Activated T-cell treated with anti-CD3 and anti-CD28 coated beads, Interleukin-2, amount 50 U/mL, for 24 hours (primary cell): Measurements from ENCODE around the gene TTC39A.
"Not testable (repeated sequence)": the region's sequence is repeated elsewhere in the genome, so short reads cannot be mapped to it uniquely, and the experiment has no call there.

Experiments used
- DNase-seq: peaks from one replicate; pipeline ENCODE4 v3.0.0-alpha.2; 2020
- H3K27ac Mint-ChIP-seq: 2 replicates; pipeline ENCODE4 v1.8.0; 2020; ENCODE audit warnings: mild to moderate bottlenecking, mixed read lengths
- H3K27me3 Mint-ChIP-seq: 2 replicates; pipeline ENCODE4 v1.8.0; 2020; ENCODE audit warnings: mixed read lengths
- H3K36me3 Mint-ChIP-seq: 2 replicates; pipeline ENCODE4 v1.8.0; 2020; ENCODE audit warnings: low read depth, mixed read lengths
- H3K4me1 Mint-ChIP-seq: 2 replicates; pipeline ENCODE4 v1.8.0; 2020; ENCODE audit warnings: low read depth, mixed read lengths
- H3K4me3 Mint-ChIP-seq: 2 replicates; pipeline ENCODE4 v1.8.0; 2020; ENCODE audit warnings: mild to moderate bottlenecking, moderate library complexity, mixed read lengths
- H3K9me3 Mint-ChIP-seq: 2 replicates; pipeline ENCODE4 v1.8.0; 2020; ENCODE audit warnings: mixed read lengths

The TTC39A gene

GRCh38 chr1:51263147-51263877 lies 67.0 kb downstream of the TTC39A start:
- H3K4me3 Mint-ChIP-seq = no peak overlapping the region
- H3K27me3 Mint-ChIP-seq = no peaks in the 10 kb centered on the region
- DNase-seq = no peak
- H3K36me3 Mint-ChIP-seq = peaks cover 3% of the 10 kb centered on the region
- H3K9me3 Mint-ChIP-seq = no peaks in the 10 kb centered on the region
- peak overlapping the region; percentile 1 for H3K27ac Mint-ChIP-seq
- H3K4me1 Mint-ChIP-seq = peaks cover 80% of the 10 kb centered on the region

GRCh38 chr1:51255331-51255730 lies 75.0 kb downstream of the TTC39A start:
- no peak overlapping the region for H3K27ac Mint-ChIP-seq
- H3K36me3 Mint-ChIP-seq = peaks cover 3% of the 10 kb centered on the region
- H3K9me3 Mint-ChIP-seq = no peaks in the 10 kb centered on the region
- DNase-seq = no peak
- no peaks in the 10 kb centered on the region for H3K27me3 Mint-ChIP-seq
- H3K4me1 Mint-ChIP-seq = peaks cover 51% of the 10 kb centered on the region
- H3K4me3 Mint-ChIP-seq = no peak overlapping the region

GRCh38 chr1:51253691-51254090 lies 76.7 kb downstream of the TTC39A start:
- H3K27me3 Mint-ChIP-seq = no peaks in the 10 kb centered on the region
- no peak for DNase-seq
- H3K9me3 Mint-ChIP-seq = no peaks in the 10 kb centered on the region
- H3K4me1 Mint-ChIP-seq = peaks cover 42% of the 10 kb centered on the region
- H3K36me3 Mint-ChIP-seq = peaks cover 3% of the 10 kb centered on the region
- H3K4me3 Mint-ChIP-seq = no peak overlapping the region
- H3K27ac Mint-ChIP-seq = no peak overlapping the region

- H3K27ac Mint-ChIP-seq = no peak overlapping the region
- H3K36me3 Mint-ChIP-seq = peaks cover 3% of the 10 kb centered on the region
- no peak for DNase-seq
- no peak overlapping the region for H3K4me3 Mint-ChIP-seq
- no peaks in the 10 kb centered on the region for H3K9me3 Mint-ChIP-seq
- no peaks in the 10 kb centered on the region for H3K27me3 Mint-ChIP-seq
- H3K4me1 Mint-ChIP-seq = peaks cover 44% of the 10 kb centered on the region
Measured at GRCh38 chr1:51252366-51252765, 78.0 kb downstream of the TTC39A start.

- DNase-seq, H3K4me3 Mint-ChIP-seq, H3K27ac Mint-ChIP-seq, H3K27me3 Mint-ChIP-seq, H3K36me3 Mint-ChIP-seq, H3K9me3 Mint-ChIP-seq: not testable (repeated sequence)
- peaks cover 48% of the 10 kb centered on the region for H3K4me1 Mint-ChIP-seq
Measured at GRCh38 chr1:51251165-51251564, 79.2 kb downstream of the TTC39A start.

GRCh38 chr1:51250729-51251128 lies 79.6 kb downstream of the TTC39A start:
- not testable (repeated sequence) for DNase-seq, H3K27me3 Mint-ChIP-seq, H3K36me3 Mint-ChIP-seq, H3K4me3 Mint-ChIP-seq, H3K27ac Mint-ChIP-seq, H3K9me3 Mint-ChIP-seq
- H3K4me1 Mint-ChIP-seq = peaks cover 48% of the 10 kb centered on the region

- no peak overlapping the region for H3K27ac Mint-ChIP-seq
- no peaks in the 10 kb centered on the region for H3K27me3 Mint-ChIP-seq
- peaks cover 51% of the 10 kb centered on the region for H3K4me1 Mint-ChIP-seq
- no peaks in the 10 kb centered on the region for H3K9me3 Mint-ChIP-seq
- DNase-seq = no peak
- H3K36me3 Mint-ChIP-seq = peaks cover 5% of the 10 kb centered on the region
- no peak overlapping the region for H3K4me3 Mint-ChIP-seq
Measured at GRCh38 chr1:51249445-51249844, 80.9 kb downstream of the TTC39A start.

- Mint-ChIP-seq H3K27me3 (no peaks in the 10 kb centered on the region), H3K4me1 (peaks cover 55% of the 10 kb centered on the region), H3K36me3 (peaks cover 10% of the 10 kb centered on the region), H3K4me3 (no peak overlapping the region), H3K27ac (peak overlapping the region; percentile 47), H3K9me3 (no peaks in the 10 kb centered on the region)
- DNase-seq = no peak
Measured at GRCh38 chr1:51247499-51247898, 82.9 kb downstream of the TTC39A start.

GRCh38 chr1:51247022-51247421 lies 83.3 kb downstream of the TTC39A start:
- H3K27me3 Mint-ChIP-seq = no peaks in the 10 kb centered on the region
- no peak overlapping the region for H3K4me3 Mint-ChIP-seq
- H3K4me1 Mint-ChIP-seq = peaks cover 53% of the 10 kb centered on the region
- no peak for DNase-seq
- H3K36me3 Mint-ChIP-seq = peaks cover 10% of the 10 kb centered on the region
- H3K9me3 Mint-ChIP-seq = no peaks in the 10 kb centered on the region
- peak overlapping the region; percentile 47 for H3K27ac Mint-ChIP-seq

GRCh38 chr1:51242546-51242945 lies 87.8 kb downstream of the TTC39A start:
- H3K36me3 Mint-ChIP-seq = peaks cover 12% of the 10 kb centered on the region
- DNase-seq = no peak
- H3K4me3 Mint-ChIP-seq = no peak overlapping the region
- no peaks in the 10 kb centered on the region for H3K9me3 Mint-ChIP-seq
- H3K27me3 Mint-ChIP-seq = no peaks in the 10 kb centered on the region
- no peak overlapping the region for H3K27ac Mint-ChIP-seq
- peaks cover 63% of the 10 kb centered on the region for H3K4me1 Mint-ChIP-seq

GRCh38 chr1:51241119-51241518 lies 89.2 kb downstream of the TTC39A start:
- Mint-ChIP-seq H3K36me3 (peaks cover 12% of the 10 kb centered on the region), H3K4me3 (no peak overlapping the region), H3K27me3 (no peaks in the 10 kb centered on the region), H3K27ac (no peak overlapping the region), H3K9me3 (no peaks in the 10 kb centered on the region), H3K4me1 (peaks cover 50% of the 10 kb centered on the region)
- DNase-seq = no peak

- DNase-seq = no peak
- Mint-ChIP-seq H3K9me3 (no peaks in the 10 kb centered on the region), H3K4me3 (no peak overlapping the region), H3K36me3 (peaks cover 10% of the 10 kb centered on the region), H3K27me3 (no peaks in the 10 kb centered on the region), H3K4me1 (peaks cover 52% of the 10 kb centered on the region), H3K27ac (peak overlapping the region; percentile 65)
Measured at GRCh38 chr1:51240084-51240483, 90.3 kb downstream of the TTC39A start.

- Mint-ChIP-seq H3K4me3 (no peak overlapping the region), H3K4me1 (peaks cover 51% of the 10 kb centered on the region), H3K36me3 (peaks cover 5% of the 10 kb centered on the region), H3K27me3 (no peaks in the 10 kb centered on the region), H3K9me3 (no peaks in the 10 kb centered on the region), H3K27ac (no peak overlapping the region)
- DNase-seq = no peak
Measured at GRCh38 chr1:51238034-51238403, 92.3 kb downstream of the TTC39A start.

GRCh38 chr1:51237351-51238033 lies 92.9 kb downstream of the TTC39A start:
- no peaks in the 10 kb centered on the region for H3K9me3 Mint-ChIP-seq
- no peak overlapping the region for H3K27ac Mint-ChIP-seq
- H3K4me3 Mint-ChIP-seq = no peak overlapping the region
- H3K36me3 Mint-ChIP-seq = peaks cover 2% of the 10 kb centered on the region
- DNase-seq = no peak
- no peaks in the 10 kb centered on the region for H3K27me3 Mint-ChIP-seq
- peaks cover 47% of the 10 kb centered on the region for H3K4me1 Mint-ChIP-seq
